Activated naive CD4-positive, alpha-beta T cell treated with anti-CD3 and anti-CD28 coated beads for 36 hours (primary cell): ENCODE measurements around the gene ABCC4. TPM values are rescaled to one million over a fixed set of nuclear protein-coding genes. Genes with fewer than 3 reads are reported as not detected.

Experiments used
- CTCF ChIA-PET: fragments of 350-600 bp; sonication (Branson Sonifier 250); formaldehyde crosslinking; loops from one replicate; lab custom pipeline; 2021; ENCODE audit warnings: antibody characterized with exemption; lab: Charles Lee
- DNase-seq: peaks from one replicate; pipeline ENCODE4 v3.0.0-alpha.2; 2020
- H3K27ac Mint-ChIP-seq: one replicate; pipeline ENCODE4 v1.8.0; 2021; ENCODE audit warnings: mild to moderate bottlenecking, mixed read lengths
- H3K27me3 Mint-ChIP-seq: one replicate; pipeline ENCODE4 v1.8.0; 2021; ENCODE audit warnings: low read depth, mixed read lengths
- H3K36me3 Mint-ChIP-seq: one replicate; pipeline ENCODE4 v1.8.0; 2021; ENCODE audit warnings: low read depth, mixed read lengths
- H3K4me1 Mint-ChIP-seq: one replicate; pipeline ENCODE4 v1.8.0; 2021; ENCODE audit warnings: low read depth, mixed read lengths
- H3K4me3 Mint-ChIP-seq: one replicate; pipeline ENCODE4 v1.8.0; 2021; ENCODE audit warnings: mild to moderate bottlenecking, moderate library complexity, mixed read lengths
- H3K9me3 Mint-ChIP-seq: one replicate; pipeline ENCODE4 v1.8.0; 2021; ENCODE audit warnings: mixed read lengths
- intact Hi-C: fragments of 100-400 bp; cut with micrococcal nuclease; formaldehyde crosslinking; loops from one replicate; pipeline ENCODE4 v1.15.1; 2023
- total RNA-seq, 2 experiments: library from RNA; stranded (reverse); gene quantifications; one replicate each; pipeline ENCODE4 v1.2.3, GENCODE V29; 2021

ABCC4 gene
- total RNA-seq, 2 experiments from 2014 or later, result 8.0 to 8.1 TPM

DNA sequence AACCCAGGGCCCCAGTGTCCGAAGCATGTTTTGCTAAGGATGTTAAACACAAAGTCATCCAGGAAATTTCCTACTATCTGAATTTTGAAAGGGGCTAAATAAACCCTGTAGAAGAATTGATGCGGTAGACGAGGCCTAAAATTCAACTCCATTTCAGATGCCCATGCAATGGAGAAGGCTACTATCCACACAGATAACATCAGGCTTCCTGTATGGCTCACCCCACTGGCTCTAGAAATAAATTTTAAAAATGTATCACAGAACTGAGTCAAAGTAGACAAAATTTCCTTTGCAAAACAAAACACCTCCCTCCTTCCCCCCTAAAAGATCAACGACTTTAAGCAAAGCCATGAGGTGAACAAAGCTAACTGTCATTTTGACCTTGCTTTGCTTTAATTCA is 188.4 kb downstream of the ABCC4 start:
- peaks cover 20% of the 10 kb centered on the region for H3K36me3 Mint-ChIP-seq
- no peak overlapping the region for H3K4me3 Mint-ChIP-seq
- DNase-seq, result no peak
- H3K4me1 Mint-ChIP-seq, result peaks cover 3% of the 10 kb centered on the region
- intact Hi-C loops, result no loop called here
- CTCF ChIA-PET, result no interaction called here
- H3K27me3 Mint-ChIP-seq, result no peaks in the 10 kb centered on the region
- peaks cover 6% of the 10 kb centered on the region for H3K9me3 Mint-ChIP-seq
- H3K27ac Mint-ChIP-seq, result no peak overlapping the region

DNA sequence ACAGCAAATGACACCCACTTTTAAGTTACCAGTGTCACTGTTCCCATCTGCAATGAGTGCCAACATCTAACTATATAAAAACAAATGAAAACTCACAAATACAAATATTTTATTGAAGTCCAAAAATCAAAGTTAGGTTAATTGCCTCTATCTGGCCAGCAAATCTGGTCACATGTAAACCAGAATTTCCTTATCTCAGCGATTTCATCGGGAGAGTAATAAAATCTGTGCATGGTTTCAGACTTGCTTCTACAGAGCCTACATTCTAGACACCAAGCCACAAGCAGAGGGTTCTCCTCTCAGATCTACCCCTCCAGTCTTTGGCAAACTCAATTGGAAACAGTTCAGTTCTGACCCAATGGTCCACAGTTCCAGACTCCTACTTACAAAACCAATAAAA is 189.6 kb downstream of the ABCC4 start:
- H3K36me3 Mint-ChIP-seq, result peaks cover 24% of the 10 kb centered on the region
- no peaks in the 10 kb centered on the region for H3K4me1 Mint-ChIP-seq
- no peak overlapping the region for H3K27ac Mint-ChIP-seq
- H3K9me3 Mint-ChIP-seq, result peaks cover 6% of the 10 kb centered on the region
- intact Hi-C loops, result no loop called here
- no peak overlapping the region for H3K4me3 Mint-ChIP-seq
- H3K27me3 Mint-ChIP-seq, result no peaks in the 10 kb centered on the region
- no peak for DNase-seq
- CTCF ChIA-PET, result no interaction called here

DNA sequence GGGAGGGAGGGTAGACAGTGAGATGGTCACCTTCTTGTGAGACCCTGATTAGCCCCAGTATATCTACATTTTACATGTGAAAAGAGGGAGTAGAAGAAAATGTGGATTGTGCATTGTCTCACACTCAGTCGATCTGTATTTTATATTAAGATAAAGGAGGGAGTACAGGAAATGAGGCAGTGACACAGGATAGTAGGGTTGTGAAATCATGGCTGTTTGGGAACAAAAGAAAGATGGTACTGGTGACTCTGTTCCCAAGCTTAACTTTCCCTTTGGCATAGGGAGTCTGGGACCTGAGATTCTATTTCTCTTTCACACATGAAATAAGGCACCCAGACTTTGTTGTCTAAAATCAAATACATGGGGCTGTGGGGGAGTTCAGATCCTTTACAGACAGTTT is 194.7 kb downstream of the ABCC4 start:
- peaks cover 6% of the 10 kb centered on the region for H3K9me3 Mint-ChIP-seq

DNA sequence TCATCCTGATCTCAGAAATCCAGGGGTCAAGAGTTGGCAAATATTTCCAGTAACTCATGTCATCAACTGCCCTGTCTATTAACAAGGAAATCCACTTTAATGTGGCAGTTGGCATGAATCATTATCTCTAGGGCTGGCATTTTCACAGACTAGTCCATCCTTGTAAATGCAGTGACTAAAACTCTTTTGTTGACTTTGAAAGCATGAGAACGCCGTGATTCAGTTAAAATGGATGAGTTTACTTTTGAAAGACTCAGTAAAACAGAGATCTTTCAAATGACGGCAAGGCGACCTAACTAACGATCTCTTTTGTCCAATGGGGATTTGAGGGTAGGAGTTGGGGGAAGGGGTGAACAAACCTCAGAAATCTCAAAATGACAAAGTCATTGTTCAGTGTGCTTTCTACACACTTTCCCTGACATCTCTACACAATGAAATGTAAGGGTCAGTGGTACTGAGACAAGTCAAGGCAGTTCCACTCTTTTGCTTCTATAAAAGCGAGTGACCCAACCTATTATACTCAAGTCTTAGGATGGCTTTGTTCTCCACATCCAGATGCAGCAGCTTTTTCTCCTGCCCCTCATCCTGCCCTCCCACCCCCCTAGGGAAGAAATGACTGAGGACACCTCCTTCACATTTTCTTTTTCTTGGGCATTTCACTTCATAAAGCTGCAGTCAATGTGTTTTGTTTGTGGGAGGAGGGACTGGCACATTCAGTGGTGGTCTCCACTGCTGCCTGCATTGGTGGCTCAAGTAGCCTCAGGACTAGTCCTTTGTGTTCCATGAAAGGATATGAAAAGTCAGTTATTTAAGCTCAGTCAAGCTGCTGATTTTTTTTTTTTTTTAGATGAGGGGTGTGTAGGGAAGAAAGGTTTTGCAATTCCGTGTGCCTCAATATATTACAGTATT is 200.5 kb downstream of the ABCC4 start:
- intact Hi-C loops, result no loop called here
- no peaks in the 10 kb centered on the region for H3K27me3 Mint-ChIP-seq
- CTCF ChIA-PET, result no interaction called here
- H3K4me3 Mint-ChIP-seq, result no peak overlapping the region
- H3K27ac Mint-ChIP-seq, result no peak overlapping the region
- H3K36me3 Mint-ChIP-seq, result peaks cover 55% of the 10 kb centered on the region
- H3K4me1 Mint-ChIP-seq, result no peaks in the 10 kb centered on the region
- H3K9me3 Mint-ChIP-seq, result peaks cover 15% of the 10 kb centered on the region
- DNase-seq, result no peak

More for the DNA sequence above, 194.7 kb downstream of the ABCC4 start:
- Mint-ChIP-seq H3K4me3 (no peak overlapping the region), H3K4me1 (no peaks in the 10 kb centered on the region), H3K36me3 (peaks cover 36% of the 10 kb centered on the region), H3K27me3 (no peaks in the 10 kb centered on the region), H3K27ac (no peak overlapping the region)
- no peak for DNase-seq
- intact Hi-C loops, result no loop called here
- CTCF ChIA-PET, result interaction anchor here (0.6 kb wide), 1 partner anchor 84 kb away, joined by 3 read pairs; no protein-coding TSS in a partner anchor

DNA sequence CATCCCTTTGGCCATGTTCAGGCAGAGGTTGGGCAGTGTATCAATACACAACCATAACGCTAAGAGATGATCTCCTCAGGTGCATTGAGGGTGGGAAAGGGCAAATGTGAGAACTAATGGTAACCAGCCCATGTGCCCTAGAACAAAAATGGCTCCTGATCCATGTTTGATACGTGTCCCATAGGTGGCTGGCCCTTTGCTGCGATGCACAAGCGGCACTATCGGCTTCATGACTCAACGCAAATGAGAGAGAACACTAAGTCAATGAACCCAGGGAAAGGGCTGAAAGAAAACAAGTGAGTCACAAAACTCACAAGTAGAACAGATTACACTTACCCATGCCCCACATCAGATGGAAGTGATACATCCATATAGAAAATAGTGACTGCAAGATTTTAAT is 201.7 kb downstream of the ABCC4 start:
- CTCF ChIA-PET, result no interaction called here
- no peak for DNase-seq
- Mint-ChIP-seq H3K27ac (no peak overlapping the region), H3K9me3 (peaks cover 15% of the 10 kb centered on the region), H3K4me3 (no peak overlapping the region), H3K4me1 (no peaks in the 10 kb centered on the region), H3K27me3 (no peaks in the 10 kb centered on the region), H3K36me3 (peaks cover 58% of the 10 kb centered on the region)
- intact Hi-C loops, result no loop called here

DNA sequence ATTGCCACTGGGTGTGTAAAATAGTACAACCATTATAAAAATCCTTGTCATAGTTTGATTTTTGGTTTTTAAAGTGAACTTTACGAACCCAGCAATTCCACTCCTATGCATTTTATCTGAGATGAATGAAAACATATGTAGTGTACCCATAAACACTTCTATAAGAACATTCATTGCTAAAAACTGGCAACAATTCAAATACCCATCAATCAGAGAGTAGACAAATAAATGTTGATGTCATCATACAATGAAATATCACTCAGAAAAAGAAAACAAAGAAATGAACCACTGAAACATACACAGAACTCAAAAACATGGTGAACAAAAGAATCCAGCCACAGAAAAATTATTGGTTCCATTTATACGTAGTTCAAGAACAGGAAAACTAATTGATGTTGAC is 202.3 kb downstream of the ABCC4 start:
- peaks cover 59% of the 10 kb centered on the region for H3K36me3 Mint-ChIP-seq
- H3K4me1 Mint-ChIP-seq, result no peaks in the 10 kb centered on the region
- no peak overlapping the region for H3K27ac Mint-ChIP-seq
- H3K4me3 Mint-ChIP-seq, result no peak overlapping the region
- DNase-seq, result no peak
- intact Hi-C loops, result no loop called here
- CTCF ChIA-PET, result no interaction called here
- H3K9me3 Mint-ChIP-seq, result peaks cover 15% of the 10 kb centered on the region
- H3K27me3 Mint-ChIP-seq, result no peaks in the 10 kb centered on the region

DNA sequence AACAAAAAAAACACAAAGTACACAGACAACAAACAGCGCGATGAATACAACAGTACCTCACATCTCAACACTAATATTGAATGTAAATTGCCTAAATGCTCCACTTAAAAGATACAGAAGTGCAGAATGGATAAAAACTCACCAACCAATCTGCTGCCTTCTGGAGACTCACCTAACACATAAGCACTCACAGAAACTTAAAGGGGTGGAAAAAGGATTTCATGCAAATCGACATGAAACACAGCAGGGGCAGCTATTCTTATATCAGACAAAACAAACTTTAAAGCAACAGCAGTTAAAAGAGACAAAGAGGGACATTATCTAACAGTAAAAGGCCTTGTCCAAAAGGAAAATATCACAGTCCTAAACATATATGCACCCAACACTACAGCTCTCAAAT is 209.5 kb downstream of the ABCC4 start:
- Mint-ChIP-seq H3K9me3 (peaks cover 17% of the 10 kb centered on the region), H3K27me3 (no peaks in the 10 kb centered on the region), H3K36me3 (peaks cover 61% of the 10 kb centered on the region), H3K27ac (no peak overlapping the region), H3K4me1 (no peaks in the 10 kb centered on the region), H3K4me3 (no peak overlapping the region)
- intact Hi-C loops, result no loop called here
- CTCF ChIA-PET, result no interaction called here
- DNase-seq, result no peak

DNA sequence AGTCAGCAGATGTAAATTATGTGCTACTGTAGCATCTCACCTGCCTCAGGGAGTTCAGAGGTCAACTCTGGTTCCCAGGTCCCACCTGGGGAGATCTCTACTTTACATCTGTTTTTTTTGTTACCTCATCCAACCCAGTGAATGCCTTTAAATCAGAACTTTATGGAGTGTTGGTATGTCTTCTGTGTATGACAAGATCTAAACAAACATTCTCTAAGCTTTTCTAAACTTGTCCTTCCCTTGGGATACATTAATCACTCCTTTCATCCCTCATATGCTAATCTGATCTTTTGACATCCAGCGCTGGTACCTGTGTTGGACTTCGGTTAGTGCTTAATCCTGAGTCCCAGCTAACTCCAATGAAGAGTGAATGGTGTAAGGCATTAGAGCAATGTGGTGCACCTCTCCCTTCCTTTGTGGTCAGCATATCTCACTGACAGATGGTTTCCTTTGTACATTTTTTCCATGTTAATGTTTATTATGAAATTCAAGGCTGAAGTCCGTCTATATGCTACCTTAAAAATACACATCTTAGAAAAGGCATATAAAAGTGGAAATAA is 213.4 kb downstream of the ABCC4 start:
- intact Hi-C loops, result no loop called here
- Mint-ChIP-seq H3K4me3 (no peak overlapping the region), H3K27ac (no peak overlapping the region), H3K4me1 (no peaks in the 10 kb centered on the region), H3K36me3 (peaks cover 29% of the 10 kb centered on the region), H3K27me3 (no peaks in the 10 kb centered on the region), H3K9me3 (peaks cover 5% of the 10 kb centered on the region)
- no peak for DNase-seq
- CTCF ChIA-PET, result no interaction called here

DNA sequence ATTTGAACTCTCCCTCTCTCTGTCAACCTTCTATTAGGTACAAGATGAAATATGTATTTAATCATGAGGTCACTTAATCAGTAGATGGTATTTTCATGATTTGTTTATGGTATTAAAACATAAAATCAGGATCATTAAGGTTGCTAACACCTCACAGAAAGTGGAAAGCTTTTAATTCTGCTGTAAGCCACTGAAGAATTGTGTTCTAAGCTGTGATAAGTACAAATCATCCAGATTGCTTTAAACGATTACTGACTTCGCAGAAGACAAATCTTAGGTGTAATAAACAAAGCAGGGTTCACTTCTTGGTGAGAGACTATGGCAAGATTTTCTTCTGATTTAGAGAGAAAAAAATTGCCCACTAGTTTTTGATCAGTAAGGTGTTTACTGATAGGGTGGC is 214.5 kb downstream of the ABCC4 start:
- intact Hi-C loops, result no loop called here
- H3K27ac Mint-ChIP-seq, result no peak overlapping the region
- CTCF ChIA-PET, result no interaction called here
- H3K27me3 Mint-ChIP-seq, result no peaks in the 10 kb centered on the region
- no peaks in the 10 kb centered on the region for H3K4me1 Mint-ChIP-seq
- peaks cover 26% of the 10 kb centered on the region for H3K36me3 Mint-ChIP-seq
- no peaks in the 10 kb centered on the region for H3K9me3 Mint-ChIP-seq
- DNase-seq, result no peak
- no peak overlapping the region for H3K4me3 Mint-ChIP-seq

DNA sequence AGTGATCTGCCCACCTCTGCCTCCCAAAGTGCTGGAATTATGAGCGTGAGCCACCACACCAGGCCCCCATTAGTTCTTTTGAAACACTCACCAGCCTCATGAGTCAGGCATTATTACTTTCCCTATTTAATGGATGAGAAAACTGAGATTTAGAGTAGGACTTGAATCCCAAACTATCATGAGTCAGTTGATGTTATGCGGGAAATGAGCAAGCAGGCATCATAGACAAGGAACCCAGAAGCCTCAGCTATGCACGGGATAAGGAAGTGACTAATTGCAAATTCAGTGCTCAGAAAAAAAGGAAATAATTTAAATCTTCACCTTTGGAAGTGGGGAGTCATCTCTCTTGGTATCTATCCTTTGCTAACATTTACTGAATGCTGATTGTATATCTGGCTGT is 217.5 kb downstream of the ABCC4 start:
- H3K27me3 Mint-ChIP-seq, result no peaks in the 10 kb centered on the region
- H3K9me3 Mint-ChIP-seq, result no peaks in the 10 kb centered on the region
- no peak overlapping the region for H3K4me3 Mint-ChIP-seq
- H3K4me1 Mint-ChIP-seq, result no peaks in the 10 kb centered on the region
- intact Hi-C loops, result no loop called here
- no peak overlapping the region for H3K27ac Mint-ChIP-seq
- CTCF ChIA-PET, result no interaction called here
- no peak for DNase-seq
- H3K36me3 Mint-ChIP-seq, result peaks cover 21% of the 10 kb centered on the region

DNA sequence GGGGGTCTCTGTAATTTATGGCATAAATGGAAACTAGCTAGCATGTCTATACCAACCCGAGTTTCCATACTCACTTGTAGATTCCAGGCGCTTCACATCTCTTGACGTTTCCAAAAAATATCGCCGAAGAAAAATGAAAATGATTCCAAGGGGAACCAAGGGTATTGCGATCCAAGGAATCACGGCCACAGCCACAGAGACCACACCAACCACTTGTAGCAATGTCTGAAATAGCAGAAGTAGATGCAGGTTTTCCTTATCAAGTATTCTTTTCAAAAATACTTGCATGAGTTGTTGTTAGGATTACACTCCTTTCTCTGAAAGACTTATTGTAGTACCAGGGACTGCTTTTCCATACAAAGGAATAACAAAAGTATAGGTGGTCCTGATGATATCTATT is 218.2 kb downstream of the ABCC4 start:
- Mint-ChIP-seq H3K36me3 (peaks cover 22% of the 10 kb centered on the region), H3K9me3 (no peaks in the 10 kb centered on the region), H3K4me3 (no peak overlapping the region), H3K4me1 (no peaks in the 10 kb centered on the region), H3K27ac (no peak overlapping the region), H3K27me3 (no peaks in the 10 kb centered on the region)
- no peak for DNase-seq
- intact Hi-C loops, result no loop called here
- CTCF ChIA-PET, result interaction anchor here (0.6 kb wide), 1 partner anchor 64 kb away, joined by 3 read pairs; no protein-coding TSS in a partner anchor

DNA sequence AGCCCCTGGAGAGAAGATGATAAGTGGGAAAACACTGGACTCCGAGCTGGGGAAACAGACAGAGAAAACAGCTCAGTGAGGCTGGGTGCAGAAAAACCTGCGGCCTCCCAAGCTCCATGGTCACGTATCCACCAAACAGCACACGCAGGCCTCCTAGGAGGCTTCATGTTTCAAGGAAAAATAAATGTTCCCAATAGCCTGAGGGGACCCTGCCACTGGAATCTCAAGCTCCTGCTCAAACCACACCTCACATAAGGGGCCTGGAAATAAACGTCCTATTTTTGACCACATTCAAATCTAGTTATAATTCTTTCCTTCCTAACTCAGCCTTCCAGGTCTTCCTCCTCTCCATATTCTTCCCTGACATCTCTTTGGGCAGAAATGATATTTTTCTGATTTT is 225.7 kb downstream of the ABCC4 start:
- no peaks in the 10 kb centered on the region for H3K27me3 Mint-ChIP-seq
- CTCF ChIA-PET, result no interaction called here
- H3K4me3 Mint-ChIP-seq, result no peak overlapping the region
- H3K36me3 Mint-ChIP-seq, result peaks cover 54% of the 10 kb centered on the region
- H3K4me1 Mint-ChIP-seq, result no peaks in the 10 kb centered on the region
- no peak overlapping the region for H3K27ac Mint-ChIP-seq
- H3K9me3 Mint-ChIP-seq, result no peaks in the 10 kb centered on the region
- DNase-seq, result no peak
- intact Hi-C loops, result no loop called here

DNA sequence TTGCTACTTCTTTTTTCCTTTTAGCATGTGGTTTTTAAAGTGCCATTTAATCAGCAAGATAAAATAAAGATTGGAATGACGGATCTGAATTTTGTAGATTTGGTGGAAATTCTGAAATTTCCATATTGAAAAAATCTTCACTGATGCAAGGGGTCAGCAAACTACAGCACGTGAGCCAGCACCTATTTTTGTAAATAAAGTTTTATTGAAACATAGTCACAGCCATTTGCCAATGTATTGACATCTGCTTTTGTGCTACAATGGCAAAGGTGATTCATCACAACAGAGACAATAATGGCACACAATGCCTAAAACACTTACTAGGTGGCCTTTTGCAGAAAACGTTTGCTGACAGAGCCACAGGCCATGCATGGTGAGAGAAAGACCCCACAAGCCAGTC is 226.4 kb downstream of the ABCC4 start:
- DNase-seq, result no peak
- CTCF ChIA-PET, result no interaction called here

More for the DNA sequence above, 226.4 kb downstream of the ABCC4 start:
- intact Hi-C loops, result no loop called here
- H3K36me3 Mint-ChIP-seq, result peaks cover 60% of the 10 kb centered on the region
- no peaks in the 10 kb centered on the region for H3K9me3 Mint-ChIP-seq
- H3K4me1 Mint-ChIP-seq, result no peaks in the 10 kb centered on the region
- no peak overlapping the region for H3K4me3 Mint-ChIP-seq
- H3K27me3 Mint-ChIP-seq, result no peaks in the 10 kb centered on the region
- H3K27ac Mint-ChIP-seq, result no peak overlapping the region
